HepG2 (cell line): ENCODE data around the gene AQP6. TPM values are rescaled to one million over a fixed set of nuclear protein-coding genes. Genes with fewer than 3 reads are reported as not detected.
A peak's percentile ranks its signal among the peaks of the same experiment; 100 is the strongest.

Experiments used
- ATAC-seq: fragments of 200-7000 bp; cut with Tn5 transposase; 3 replicates; pipeline ENCODE4 v1.9.1; 2020; ENCODE audit warnings: mild to moderate bottlenecking, moderate library complexity
- BruUV-seq: library from RNA; stranded (reverse); fragments of 400-500 nt; replicated peaks from 2 replicates; lab custom pipeline; 2021; lab: Mats Ljungman, UMichigan
- CTCF ChIA-PET: fragments of 300-600 bp; formaldehyde crosslinking; extraction: SDS; loops from one replicate; lab custom pipeline; 2021; ENCODE audit warnings: low total read pairs, inconsistent platforms, low intra/inter-chr PET ratio; lab: Yijun Ruan, JAX
- POLR2A ChIA-PET: fragments of 350-600 bp; sonication (Branson Sonifier 250); formaldehyde crosslinking; loops from one replicate; lab custom pipeline; 2020; ENCODE audit warnings: antibody characterized with exemption, inconsistent platforms; lab: Yijun Ruan, JAX
- DNase-seq: peaks from one replicate; pipeline ENCODE4 v3.0.0-alpha.2; 2015; ENCODE audit warnings: low spot score
- FAIRE-seq: peaks from 3 replicates; lab custom pipeline; 2011; peaks lifted over from hg19 to GRCh38; lab: Jason Lieb, UNC
- H2AFZ ChIP-seq: one replicate; pipeline ENCODE4 v1.6.1; 2011; ENCODE audit warnings: low read length, inconsistent platforms
- H3K27ac ChIP-seq: fragments of 300-600 bp; 3 replicates; pipeline ENCODE4 v1.8.0; 2011; ENCODE audit warnings: mixed run types, mild to moderate bottlenecking, mixed read lengths, low read length, inconsistent platforms; ENCODE audit not compliant: insufficient read depth; ENCODE audit errors: extremely low read length
- H3K27me3 ChIP-seq, 2 experiments: fragments of 200-600 bp in 1 of 2; 2 replicates in 1 of 2; 3 replicates in 1 of 2; pipeline versions ENCODE4 v1.6.0 to v1.8.0; 2011; ENCODE audit warnings: low read length in 2 of 2, mild to moderate bottlenecking in 2 of 2, moderate library complexity in 2 of 2, inconsistent platforms in 1 of 2; ENCODE audit not compliant: insufficient read depth in 2 of 2, control insufficient read depth in 1 of 2
- H3K36me3 ChIP-seq, 2 experiments: fragments of 200-600 bp in 1 of 2; replicated peaks in 1 of 2; 2 replicates in 1 of 2; 3 replicates in 1 of 2; pipeline versions ENCODE4 v1.5.1 to v1.8.0; 2011; ENCODE audit warnings: low read length in 2 of 2, inconsistent platforms in 1 of 2; ENCODE audit not compliant: insufficient read depth in 2 of 2, control insufficient read depth in 1 of 2
- H3K4me1 ChIP-seq: 2 replicates; pipeline ENCODE4 v1.5.1; 2012; ENCODE audit warnings: low read length, inconsistent platforms; ENCODE audit not compliant: insufficient read depth
- H3K4me2 ChIP-seq: 2 replicates; pipeline ENCODE4 v1.6.0; 2011; ENCODE audit warnings: low read depth, low read length, inconsistent platforms
- H3K4me3 ChIP-seq, 3 experiments: fragments of 200-600 bp in 1 of 3; sonication (generic), shearing (Covaris generic) in 1 of 3; replicated peaks in 1 of 3; 2 replicates each; pipeline ENCODE4 v1.5.1; 2011 to 2016; ENCODE audit warnings: low read length in 3 of 3, inconsistent platforms in 2 of 3, low read depth in 2 of 3, mild to moderate bottlenecking in 2 of 3, control low read depth in 1 of 3, mixed read lengths in 1 of 3; ENCODE audit not compliant: insufficient read depth in 1 of 3
- H3K79me2 ChIP-seq: one replicate; pipeline ENCODE4 v1.6.1; 2011; ENCODE audit warnings: low read length, inconsistent platforms; ENCODE audit not compliant: insufficient read depth
- H3K9ac ChIP-seq: 2 replicates; pipeline ENCODE4 v1.6.0; 2011; ENCODE audit warnings: mild to moderate bottlenecking, low read depth, low read length, inconsistent platforms; ENCODE audit not compliant: insufficient read depth
- H3K9me3 ChIP-seq: 2 replicates; pipeline ENCODE4 v1.5.1; 2012; ENCODE audit warnings: mild to moderate bottlenecking, low read length
- H4K20me1 ChIP-seq: 2 replicates; pipeline ENCODE4 v1.6.0; 2011; ENCODE audit warnings: inconsistent platforms, mild to moderate bottlenecking, low read length, moderate library complexity; ENCODE audit not compliant: insufficient read depth
- AGO2 ChIP-seq: fragments of 200-400 bp; formaldehyde crosslinking; optimal IDR thresholded peaks from 2 replicates; pipeline ENCODE3; 2017; ENCODE audit warnings: mild to moderate bottlenecking, low read depth, low read length, moderate library complexity
- BCL6 ChIP-seq: IDR thresholded peaks from 2 replicates; pipeline ENCODE4 v1.6.1; 2016; ENCODE audit warnings: missing genetic modification reagents, missing compliant biosample characterization
- HOXA3 ChIP-seq: sonication (generic); formaldehyde crosslinking; IDR thresholded peaks from 2 replicates; pipeline ENCODE4 v1.5.0; 2020; ENCODE audit warnings: missing genetic modification reagents
- HOXA7 ChIP-seq: sonication (generic); formaldehyde crosslinking; IDR thresholded peaks from 2 replicates; pipeline ENCODE4 v1.8.1; 2022; ENCODE audit warnings: mild to moderate bottlenecking, missing genetic modification reagents, moderate library complexity
- MAFF ChIP-seq: IDR thresholded peaks from 2 replicates; pipeline ENCODE4 v1.6.1; 2011; ENCODE audit warnings: low read depth, low read length, improper control_type of control experiment
- MAFK ChIP-seq, 2 experiments: IDR thresholded peaks in 1 of 2; conservative IDR thresholded peaks in 1 of 2; 2 replicates each; pipeline ENCODE4 v1.6.1; 2011; ENCODE audit warnings: improper control_type of control experiment in 2 of 2, low read length in 2 of 2
- NCOR1 ChIP-seq: fragments of 200-600 bp; sonication (generic); IDR thresholded peaks from 2 replicates; pipeline ENCODE4 v1.7.0; 2017; ENCODE audit warnings: antibody characterized with exemption, low read length, borderline replicate concordance
- NPAS2 ChIP-seq: sonication (generic); formaldehyde crosslinking; IDR thresholded peaks from 2 replicates; pipeline ENCODE4 v1.8.0; 2022; ENCODE audit warnings: mild to moderate bottlenecking, missing genetic modification reagents, borderline replicate concordance
- RBM22 ChIP-seq: fragments of 200-400 bp; formaldehyde crosslinking; optimal IDR thresholded peaks from 2 replicates; pipeline ENCODE3; 2017; ENCODE audit warnings: mild to moderate bottlenecking, low read length, moderate library complexity
- RELA ChIP-seq: sonication (generic); formaldehyde crosslinking; IDR thresholded peaks from 2 replicates; pipeline ENCODE4 v1.4.0; 2020; ENCODE audit warnings: missing genetic modification reagents
- SNAPC2 ChIP-seq: sonication (generic); formaldehyde crosslinking; IDR thresholded peaks from 2 replicates; pipeline ENCODE4 v1.8.1; 2022; ENCODE audit warnings: mild to moderate bottlenecking, missing genetic modification reagents
- TEAD3 ChIP-seq: optimal IDR thresholded peaks from 2 replicates; pipeline ENCODE3; 2016; ENCODE audit warnings: borderline replicate concordance
- TP53 ChIP-seq: sonication (generic); formaldehyde crosslinking; conservative IDR thresholded peaks from 2 replicates; pipeline ENCODE4 v1.4.0; 2020; ENCODE audit warnings: missing genetic modification reagents
- ZNF207 ChIP-seq: fragments of 450-650 bp; IDR thresholded peaks from 2 replicates; pipeline ENCODE4 v1.6.1; 2016; ENCODE audit warnings: antibody characterized with exemption, borderline replicate concordance
- ZNF230 ChIP-seq: sonication (generic); formaldehyde crosslinking; IDR thresholded peaks from 2 replicates; pipeline ENCODE4 v1.4.0; 2020; ENCODE audit warnings: mild to moderate bottlenecking, missing genetic modification reagents
- ZNF317 ChIP-seq: sonication (generic); formaldehyde crosslinking; IDR thresholded peaks from 2 replicates; pipeline ENCODE4 v1.5.0; 2020; ENCODE audit warnings: mild to moderate bottlenecking, missing genetic modification reagents
- ZNF331 ChIP-seq: sonication (generic); formaldehyde crosslinking; IDR thresholded peaks from 2 replicates; pipeline ENCODE4 v1.4.0; 2020; ENCODE audit warnings: missing genetic modification reagents
- ZNF354B ChIP-seq: sonication (generic); formaldehyde crosslinking; IDR thresholded peaks from 2 replicates; pipeline ENCODE4 v1.8.0; 2022; ENCODE audit warnings: mild to moderate bottlenecking, missing genetic modification reagents
- ZNF431 ChIP-seq: sonication (generic); formaldehyde crosslinking; IDR thresholded peaks from 2 replicates; pipeline ENCODE4 v1.9.0; 2022; ENCODE audit warnings: missing genetic modification reagents, low read depth, mild to moderate bottlenecking, borderline replicate concordance
- ZNF510 ChIP-seq: sonication (generic); formaldehyde crosslinking; IDR thresholded peaks from 2 replicates; pipeline ENCODE4 v1.4.0; 2020; ENCODE audit warnings: low read depth, mild to moderate bottlenecking, missing genetic modification reagents
- ZNF792 ChIP-seq: IDR thresholded peaks from 2 replicates; pipeline ENCODE4 v1.6.1; 2016
- ZSCAN22 ChIP-seq: sonication (generic); formaldehyde crosslinking; IDR thresholded peaks from 2 replicates; pipeline ENCODE4 v1.4.0; 2020; ENCODE audit warnings: mild to moderate bottlenecking, missing genetic modification reagents
- WGBS: methylation state at CpG from one replicate; pipeline ENCODE4 v1.1.6; 2017; ENCODE audit warnings: low lambda C conversion rate; 5-methylcytosine and 5-hydroxymethylcytosine counted together
- in situ Hi-C: cut with HindIII; loops from 2 replicates; pipeline ENCODE4 v1.10.0; 2017; ENCODE audit warnings: low pct_unique_long_range_greater_than_20kb; ENCODE audit not compliant: extremely low pct_ligation_motif_present
- intact Hi-C: fragments of 100-400 bp; cut with micrococcal nuclease; formaldehyde crosslinking; loops from one replicate; pipeline ENCODE4 v1.10.0; 2022; ENCODE audit not compliant: unreplicated experiment
- polyA plus RNA-seq, 8 experiments: library from polyadenylated mRNA; depleted of rRNA in 3 of 8; stranded (reverse) in 7 of 8; unstranded in 1 of 8; fragments of >200 nt; fragmentation: Illumina TruSeq in 4 of 8; extraction: Trizol in 4 of 8; gene quantifications; 2 replicates each; pipeline versions ENCODE4 v1.2.1 to v1.2.3, GENCODE V29; 2011 to 2016; ENCODE audit warnings: low read depth in 4 of 8, missing spikeins in 1 of 8, mixed read lengths in 1 of 8; ENCODE audit not compliant: insufficient read depth in 1 of 8
- total RNA-seq, 5 experiments: library from RNA; depleted of rRNA; stranded (reverse); fragments of >200 nt; fragmentation: Illumina TruSeq; extraction: Trizol; gene quantifications; 2 replicates each; pipeline ENCODE4 v1.2.3, GENCODE V29; 2016; ENCODE audit warnings: low read depth in 1 of 5

Gene AQP6
- total and polyA plus RNA-seq, 2 of the 13 experiments (the other 11 are each of a cell fraction or from before 2014, with no cell fraction given) = 0.32 to 1.3 TPM

- intact Hi-C loops = loop anchor here (1.0 kb wide), 4 partner anchors 14 to 103 kb away; no protein-coding TSS in a partner anchor
- FAIRE-seq (peak; percentile 52), ATAC-seq (peak; percentile 79), DNase-seq (peak; percentile 71)
- Histone ChIP-seq H3K4me1 (peaks cover 54% of the 10 kb centered on the region), H3K27ac (no peak overlapping the region), H3K9me3 (no peaks in the 10 kb centered on the region), H3K9ac (no peak overlapping the region), H3K4me3 (peak overlapping the region; percentile 33 to 69 (median 40); a peak in 5 of 6 replicates), H3K79me2 (no peaks in the 10 kb centered on the region), H2AFZ (no peak overlapping the region), H3K4me2 (peak overlapping the region; percentile 91), H3K36me3 (no peaks in the 10 kb centered on the region), H4K20me1 (no peaks in the 10 kb centered on the region), H3K27me3 (peaks cover 5 to 65% of the 10 kb centered on the region in 2 experiments)
- in situ Hi-C loops = no loop called here
- ChIA-PET CTCF (interaction anchor here (0.8 to 3.9 kb wide), 6 partner anchors 72 to 107 kb away, joined by 3 to 65 read pairs (median 4); partner anchors contain the start of gene ASIC1), POLR2A (interaction anchor here (0.7 to 3.0 kb wide), 3 partner anchors 12 to 200 kb away, joined by 3 to 24 read pairs (median 3); partner anchors contain the start of gene CERS5)
- no TSS peak for BruUV-seq
- WGBS = 10% methylated on average over 8 of the region's 40 CpGs
- TF ChIP-seq ZNF354B (no peak), ZSCAN22 (CRISPR knock-in tag) (peak; percentile 73; the same call in 1 of the 2 replicates), NPAS2 (CRISPR knock-in tag) (no peak), SNAPC2 (no peak), RBM22 (no peak), NCOR1 (no peak), ZNF331 (CRISPR knock-in tag) (peak; percentile 57), ZNF207 (no peak), HOXA7 (no peak), AGO2 (no peak), ZNF317 (CRISPR knock-in tag) (0 out of 2 replicates have a peak, but pooled peaks have one; percentile 20), BCL6 (CRISPR knock-in tag) (peak; percentile 6; the same call in 1 of the 2 replicates), MAFK (conservative IDR thresholded peaks at IDR 0.05 in 1 of 2, IDR thresholded peaks at IDR 0.05 in 1 of 2; ENCODE audit: low read length in 2 of 2) (no peak), ZNF431 (CRISPR knock-in tag) (0 out of 2 replicates have a peak, but pooled peaks have one; percentile 26), ZNF230 (CRISPR knock-in tag) (no peak), ZNF510 (no peak), MAFF (no peak), HOXA3 (CRISPR knock-in tag) (no peak), ZNF792 (CRISPR knock-in tag) (0 out of 2 replicates have a peak, but pooled peaks have one; percentile 45), TEAD3 (CRISPR knock-in tag) (peak; percentile 21), RELA (CRISPR knock-in tag) (no peak), TP53 (CRISPR knock-in tag) (no peak)
These were observed 5.5 kb upstream of the AQP6 start for GRCh38 chr12:49967042-49967776.
